Stimulated activated CD4-positive, alpha-beta T cell treated with anti-CD3 and anti-CD28 coated beads, Interleukin-1b, Interleukin-23, amount 100 ng/mL, for 24 hours (primary cell): Measurements from ENCODE around the gene CLIC4.
"Not testable (repeated sequence)": the region's sequence is repeated elsewhere in the genome, so short reads cannot be mapped to it uniquely, and the experiment has no call there.

Source experiments
- DNase-seq, 4 experiments: peaks; one replicate each; pipeline ENCODE4 v3.0.0-alpha.2; 2020; ENCODE audit warnings: low read depth in 4 of 4, low spot score in 1 of 4

CLIC4 gene

GRCh38 chr1:24745711-24746413 is 615 bp downstream of the CLIC4 start:
- peak in 1 of 4 experiments; percentile 13 for DNase-seq

DNA sequence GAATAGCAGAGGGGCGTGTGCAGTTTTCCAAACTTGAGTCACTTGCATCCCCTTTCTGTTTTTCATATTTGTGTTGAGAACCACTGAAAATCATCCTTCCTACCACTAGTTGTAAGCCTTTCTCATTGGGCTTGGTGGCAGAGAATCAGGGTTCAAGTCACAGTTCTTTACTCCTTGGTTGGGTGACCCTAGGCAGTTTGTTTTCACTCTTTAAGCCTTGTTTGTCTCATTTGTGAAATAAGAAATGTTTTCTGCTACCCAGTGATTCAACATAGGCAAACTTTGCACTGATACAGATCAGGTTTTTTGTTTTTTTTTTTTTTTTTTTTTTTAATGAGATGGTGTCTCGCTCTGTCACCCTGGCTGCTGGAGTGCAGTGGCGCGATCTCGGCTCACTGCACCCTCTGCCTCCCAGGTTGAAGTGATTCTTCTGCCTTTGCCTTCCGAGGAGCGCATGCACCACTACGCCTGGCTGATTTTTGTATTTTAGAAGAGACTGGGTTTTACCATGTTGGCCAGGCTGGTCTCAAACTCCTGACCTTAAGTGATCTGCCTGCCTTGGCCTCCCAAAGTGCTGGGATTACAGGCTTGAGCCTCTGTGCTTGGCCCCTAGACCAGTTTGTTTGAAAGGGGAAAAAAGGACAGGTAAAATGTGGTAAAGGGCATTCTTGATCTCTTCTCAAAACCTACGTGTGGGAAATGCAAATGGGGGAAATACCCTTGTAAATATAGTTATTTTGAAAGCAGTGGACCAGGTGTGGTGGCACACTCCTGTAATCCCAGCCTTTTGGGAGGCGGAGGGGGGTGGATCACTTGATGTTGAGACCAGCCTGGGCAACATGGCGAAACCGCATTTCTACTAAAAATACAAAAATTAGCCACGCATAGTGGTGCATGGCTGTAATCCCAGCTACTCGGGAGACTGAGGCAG is 3.2 kb downstream of the CLIC4 start:
- DNase-seq, result no peak

DNA sequence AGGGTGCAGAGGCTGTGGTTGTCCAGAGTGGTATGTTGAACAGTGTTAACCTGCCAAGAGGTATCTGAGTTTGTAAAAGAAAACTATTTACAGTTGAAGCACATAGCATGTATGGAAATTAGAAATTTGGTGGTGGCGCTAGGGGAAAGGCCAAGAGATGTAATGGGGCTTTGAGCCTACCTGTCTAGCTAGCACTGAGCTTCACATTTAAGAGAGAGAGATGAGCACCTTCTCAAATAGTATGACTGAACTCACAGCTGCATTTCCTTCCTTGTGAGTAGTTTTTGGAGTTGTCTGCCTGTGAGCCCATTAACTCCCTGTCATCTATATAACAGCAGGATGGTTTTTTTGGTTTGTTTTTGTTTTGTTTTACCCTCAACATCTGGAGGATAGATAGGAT is 4.0 kb downstream of the CLIC4 start:
- no peak for DNase-seq

- no peak for DNase-seq
Measured at GRCh38 chr1:24749886-24750285, 4.6 kb downstream of the CLIC4 start.

DNA sequence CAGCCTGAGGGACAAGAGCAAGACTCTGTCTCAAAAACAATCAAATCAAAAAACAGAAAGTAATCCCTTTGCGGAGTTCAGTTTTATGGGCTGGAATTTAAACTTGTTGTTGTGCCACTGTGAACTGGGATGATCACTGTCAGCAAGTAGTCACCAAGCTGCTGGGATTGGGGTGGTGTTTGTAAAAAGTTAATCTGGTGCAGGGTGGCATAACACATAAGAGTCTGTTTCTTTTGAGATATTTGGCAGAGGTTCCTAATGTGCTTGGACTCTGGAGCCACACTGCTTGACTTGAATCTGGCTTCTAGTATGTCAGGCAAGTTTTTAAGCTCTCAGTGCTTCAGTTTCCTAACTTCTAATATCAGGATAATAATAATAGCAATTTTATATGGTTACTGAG is 6.6 kb downstream of the CLIC4 start:
- no peak for DNase-seq

GRCh38 chr1:24752305-24752704 is 7.1 kb downstream of the CLIC4 start:
- DNase-seq, result no peak

- no peak for DNase-seq
Measured at GRCh38 chr1:24754229-24754628, 9.0 kb downstream of the CLIC4 start.

- not testable (repeated sequence) for DNase-seq
Measured at GRCh38 chr1:24755323-24755722, 10.1 kb downstream of the CLIC4 start.

DNA sequence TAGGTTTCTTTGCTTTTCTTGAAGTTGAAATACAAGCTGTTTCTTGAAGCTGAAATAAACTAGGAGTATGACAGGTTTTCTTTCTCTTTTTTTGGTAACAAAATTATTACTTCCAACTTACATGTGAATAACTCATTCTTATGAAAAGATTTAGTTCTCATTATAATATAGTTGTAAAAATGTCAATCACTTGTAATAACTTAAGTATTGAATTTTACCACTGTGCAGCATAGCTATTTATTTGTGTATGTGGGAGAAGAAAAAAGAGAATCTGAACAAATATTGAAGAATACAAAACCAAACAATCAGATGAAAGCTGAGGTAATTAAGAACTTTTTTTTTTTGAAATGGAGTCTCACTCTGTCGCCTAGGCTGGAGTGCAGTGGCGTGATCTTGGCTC is 11.1 kb downstream of the CLIC4 start:
- no peak for DNase-seq

DNA sequence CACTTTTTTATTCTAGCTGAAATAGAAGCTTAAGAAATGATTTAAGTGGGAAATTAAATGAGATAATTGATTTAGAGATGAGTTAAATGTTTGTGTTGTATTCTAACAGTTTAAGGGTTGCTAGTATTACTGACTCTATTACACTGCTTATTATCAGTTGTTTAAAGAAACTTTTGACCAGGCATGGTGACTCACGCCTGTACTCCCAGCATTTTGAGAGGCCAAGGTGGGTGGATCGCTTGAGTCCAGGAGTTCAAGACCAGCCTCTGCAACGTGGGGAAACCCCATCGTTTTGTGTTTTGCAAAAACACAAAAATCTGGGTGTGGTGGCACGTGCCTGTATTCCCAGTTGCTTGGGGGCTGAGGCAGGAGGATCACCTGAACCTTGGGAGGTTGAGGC is 14.2 kb downstream of the CLIC4 start:
- DNase-seq, result no peak

DNA sequence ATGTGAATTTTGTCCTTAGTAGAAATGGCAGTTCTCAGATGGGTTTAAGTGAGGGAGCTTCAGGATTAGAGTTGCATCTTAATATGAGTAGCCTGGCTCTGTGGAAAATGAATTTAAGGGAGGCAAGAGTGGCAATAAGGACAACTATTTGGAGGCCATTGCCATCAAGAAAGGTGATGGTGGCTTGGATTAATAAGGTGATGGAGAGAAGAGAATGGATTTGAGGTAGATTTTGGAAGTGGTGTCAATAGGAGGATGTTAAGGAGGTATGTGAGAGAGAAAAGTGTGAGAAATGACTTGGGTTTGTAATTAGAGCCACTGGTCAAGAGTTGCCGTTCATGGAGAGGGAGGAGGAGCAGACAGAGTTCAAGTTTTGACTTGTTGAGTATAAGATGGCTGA is 16.3 kb downstream of the CLIC4 start:
- DNase-seq, result no peak

DNA sequence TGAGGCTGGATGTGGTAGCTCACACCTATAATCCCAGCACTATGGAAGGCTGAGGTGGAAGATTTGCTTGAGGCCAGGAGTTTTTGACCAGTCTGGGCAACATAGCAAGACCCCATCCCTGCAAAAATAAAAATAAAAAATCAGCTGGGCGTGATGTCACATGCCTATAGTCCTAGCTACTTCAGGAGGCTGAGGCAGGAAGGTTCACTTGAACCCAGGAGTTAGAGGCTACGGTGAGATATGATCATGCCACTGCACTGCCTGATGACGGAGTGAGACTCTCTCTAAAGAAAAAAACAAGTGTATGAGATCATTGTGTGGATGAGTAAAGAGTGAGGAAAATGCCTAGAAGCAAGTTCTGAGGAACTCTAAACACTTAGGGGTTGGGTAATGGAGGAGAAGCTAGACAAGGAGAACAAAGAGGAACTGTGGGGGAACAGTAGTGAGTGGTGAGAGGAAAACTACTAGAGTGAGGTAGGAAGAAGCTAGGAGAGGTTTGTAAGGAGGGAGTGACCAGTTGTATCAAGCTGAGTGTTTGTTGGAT is 17.0 kb downstream of the CLIC4 start:
- no peak for DNase-seq

DNA sequence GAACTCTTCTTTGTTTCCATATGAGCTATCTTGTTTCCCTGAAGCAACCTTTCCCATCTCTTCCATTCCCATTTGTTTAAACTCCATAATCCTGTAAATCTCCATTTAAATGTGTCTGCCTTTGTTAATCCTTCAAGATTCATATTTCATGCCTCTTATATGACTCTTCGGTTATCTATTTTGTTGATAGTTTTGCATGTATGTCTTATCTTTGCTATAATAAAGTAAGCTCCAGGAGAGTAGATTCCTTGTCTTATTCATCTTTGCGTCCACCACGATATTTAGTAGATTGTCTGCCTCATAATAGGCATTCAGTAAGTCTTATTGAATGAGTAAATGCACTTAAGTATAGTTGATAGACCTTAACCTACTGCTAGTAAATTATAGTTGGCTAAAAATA is 18.4 kb downstream of the CLIC4 start:
- no peak for DNase-seq

GRCh38 chr1:24764439-24764838 is 19.2 kb downstream of the CLIC4 start:
- no peak for DNase-seq

GRCh38 chr1:24764848-24765247 is 19.6 kb downstream of the CLIC4 start:
- no peak for DNase-seq

- no peak for DNase-seq
Measured at GRCh38 chr1:24765308-24765988, 20.2 kb downstream of the CLIC4 start.

- no peak for DNase-seq
Measured at GRCh38 chr1:24767351-24767750, 22.1 kb downstream of the CLIC4 start.

- no peak for DNase-seq
Measured at GRCh38 chr1:24768873-24769605, 23.8 kb downstream of the CLIC4 start.

GRCh38 chr1:24769656-24770651 is 24.7 kb downstream of the CLIC4 start:
- no peak for DNase-seq

DNA sequence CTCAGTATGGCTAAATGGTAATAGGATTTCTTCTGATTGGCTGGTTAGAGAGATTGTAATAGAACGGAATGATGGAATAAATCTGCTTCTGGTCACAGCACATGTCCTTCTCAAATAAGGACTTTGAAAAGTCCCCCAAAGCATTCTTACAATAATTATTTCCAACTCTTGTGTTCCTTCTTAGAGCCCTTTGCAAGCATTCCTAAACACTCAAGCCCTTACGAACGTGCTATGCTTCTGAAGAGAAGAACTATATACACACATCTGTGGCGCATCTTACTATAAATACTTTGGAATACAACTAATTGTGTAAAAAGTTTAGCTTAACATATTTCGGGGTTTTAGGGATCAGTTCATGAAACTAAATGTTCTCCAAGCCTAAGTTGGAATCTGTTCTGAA is 25.6 kb downstream of the CLIC4 start:
- DNase-seq, result no peak
